ENCODE measurements around the gene BORCS6. TPM values are rescaled to one million over a fixed set of nuclear protein-coding genes. Genes with fewer than 3 reads are reported as not detected.
A peak's percentile ranks its signal among the peaks of the same experiment; 100 is the strongest.

The BORCS6 gene
- total RNA-seq, 1 experiment from 2014 or later: 6.4 TPM

GRCh38 chr17:8224891-8225812, 35.2 kb upstream of the BORCS6 start:
- intact Hi-C loops (cut with micrococcal nuclease): loop anchor here (5.0 to 10.0 kb wide), 2 partner anchors 88 to 150 kb away; partner anchors contain the start of gene KRABD2
- H2AFZ ChIP-seq (ENCODE audit: low read depth, low read length, poor library complexity, severe bottlenecking): no peak overlapping the region
- RAD21 ChIA-PET (ENCODE audit: low non-redundant PET in 1 of 2, low total read pairs in 2 of 2, uncharacterized antibody in 2 of 2, unreplicated experiment in 2 of 2): interaction anchor here in 1 of 2 experiments (1.4 kb wide), 1 partner anchor 21 kb away, joined by 3 read pairs; no protein-coding TSS in a partner anchor
- ATAC-seq (no peak), DNase-seq (ENCODE audit: low read depth, low spot score) (no peak)
- H3K9me2 ChIP-seq (ENCODE audit: insufficient read depth): no peaks in the 10 kb centered on the region
- H3K9ac ChIP-seq (ENCODE audit: low read length): no peak overlapping the region
- peaks cover 13 to 22% of the 10 kb centered on the region in 2 experiments for H3K36me3 ChIP-seq (ENCODE audit: control insufficient read depth in 1 of 2, insufficient read depth in 2 of 2, low read length in 2 of 2)
- POLR2A ChIA-PET: interaction anchor here (0.5 to 7.5 kb wide), 7 partner anchors 13 to 635 kb away, joined by 3 to 63 read pairs (median 45); partner anchors contain the start of genes AURKB, BORCS6, CTC1 and SLC25A35
- H3K79me2 ChIP-seq (ENCODE audit: insufficient read depth, low read length): no peaks in the 10 kb centered on the region
- TF ChIP-seq SRF (IDR thresholded peaks at IDR 0.05; ENCODE audit: low read depth) (no peak), ZFX (IDR thresholded peaks at IDR 0.05) (no peak), EZH2phosphoT487 (IDR thresholded peaks at IDR 0.05; ENCODE audit: borderline replicate concordance) (no peak), POLR2A (IDR thresholded peaks at IDR 0.05; ENCODE audit: borderline replicate concordance, extremely low read depth, insufficient read depth, insufficient read length) (no peak), YY1 (IDR thresholded peaks at IDR 0.05; ENCODE audit: extremely low read depth, insufficient replicate concordance, low read depth, low read length) (no peak)
- H3K4me2 ChIP-seq (ENCODE audit: low read length): 0 out of 2 replicates have a peak overlapping the region, but pooled peaks have one; percentile 93
- H4K20me1 ChIP-seq (ENCODE audit: insufficient read depth): no peaks in the 10 kb centered on the region
- no peak overlapping the region for H3K27ac ChIP-seq (ENCODE audit: low read depth, low read length)
- BruUV-seq (replicated peaks): no TSS peak
- CTCF ChIA-PET: interaction anchor here (0.6 kb wide), 2 partner anchors 9 to 103 kb away, joined by 3 read pairs; no protein-coding TSS in a partner anchor
- no peaks in the 10 kb centered on the region for H3K9me3 ChIP-seq (ENCODE audit: control insufficient read depth in 1 of 2, insufficient read depth in 1 of 2, low read depth in 1 of 2, low read length in 2 of 2)
- H3K4me1 ChIP-seq (ENCODE audit: control insufficient read depth in 1 of 2, insufficient read depth in 2 of 2, low read length in 2 of 2): peaks cover 31 to 72% of the 10 kb centered on the region in 2 experiments
- no peaks in the 10 kb centered on the region for H3K27me3 ChIP-seq (ENCODE audit: insufficient read depth, low read length)
- no peak overlapping the region for H3K4me3 ChIP-seq (replicated peaks in 1 of 2; ENCODE audit: low read depth in 1 of 2, low read length in 2 of 2)
